GM19193 (cell line): ENCODE measurements around the gene KIF5A.
A peak's percentile ranks its signal among the peaks of the same experiment; 100 is the strongest.

Experiments
- POLR2A ChIP-seq: IDR thresholded peaks from 4 replicates; pipeline ENCODE4 v1.6.1; 2011; ENCODE audit not compliant: insufficient read depth, insufficient read length; ENCODE audit errors: extremely low read depth

The KIF5A gene

DNA sequence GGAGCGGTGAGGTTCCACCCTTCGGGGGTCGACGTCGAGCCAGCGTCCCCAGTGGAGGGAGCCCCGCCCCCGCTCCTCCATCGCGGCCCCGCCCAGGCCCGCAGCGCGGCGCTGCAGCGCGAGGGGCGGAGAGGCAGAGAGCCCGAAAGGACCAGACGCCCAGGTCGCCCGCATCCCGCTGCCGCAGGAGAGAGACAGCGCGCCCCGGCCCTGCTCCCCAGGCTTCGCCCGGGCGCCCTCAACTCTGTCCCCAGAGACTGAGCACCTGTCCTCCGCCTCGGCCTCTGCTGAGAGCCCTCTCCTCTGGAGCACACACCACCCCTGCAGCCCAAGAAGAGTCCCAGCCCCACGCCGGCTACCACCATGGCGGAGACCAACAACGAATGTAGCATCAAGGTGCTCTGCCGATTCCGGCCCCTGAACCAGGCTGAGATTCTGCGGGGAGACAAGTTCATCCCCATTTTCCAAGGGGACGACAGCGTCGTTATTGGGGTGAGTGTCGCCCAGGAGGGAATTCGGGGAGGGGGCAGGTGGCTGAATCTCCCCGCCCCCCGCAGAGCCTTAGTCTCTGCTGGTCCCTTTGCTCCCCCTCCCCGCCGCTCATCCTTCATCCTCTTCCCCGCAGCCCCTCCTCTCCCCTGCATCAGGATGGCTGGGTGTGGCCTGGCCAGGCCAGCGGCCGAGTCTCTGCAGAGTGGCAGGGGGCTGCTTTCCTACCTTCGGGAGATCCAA, at the start of gene KIF5A:
Gene KIF5A (plus strand): TSS at position 136 of the 732 bp plus-strand sequence. CDS start 228 bp downstream, at position 364.
- no peak for TF ChIP-seq POLR2A

DNA sequence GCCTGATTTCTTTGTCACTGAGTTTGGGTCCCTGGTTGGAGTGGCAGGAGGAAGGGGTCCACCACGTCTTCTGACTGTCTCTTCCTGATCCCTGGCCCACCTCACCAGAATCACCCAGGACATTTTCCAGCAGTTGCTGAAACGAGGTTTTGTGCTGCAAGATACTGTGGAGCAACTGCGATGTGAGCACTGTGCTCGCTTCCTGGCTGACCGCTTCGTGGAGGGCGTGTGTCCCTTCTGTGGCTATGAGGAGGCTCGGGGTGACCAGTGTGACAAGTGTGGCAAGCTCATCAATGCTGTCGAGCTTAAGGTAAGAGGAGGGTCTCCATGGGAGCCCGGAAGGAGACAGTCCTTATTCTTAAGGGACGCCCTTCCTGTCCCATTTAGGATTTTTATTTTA, 49.6 kb upstream of the KIF5A start:
- TF ChIP-seq POLR2A, result no peak

DNA sequence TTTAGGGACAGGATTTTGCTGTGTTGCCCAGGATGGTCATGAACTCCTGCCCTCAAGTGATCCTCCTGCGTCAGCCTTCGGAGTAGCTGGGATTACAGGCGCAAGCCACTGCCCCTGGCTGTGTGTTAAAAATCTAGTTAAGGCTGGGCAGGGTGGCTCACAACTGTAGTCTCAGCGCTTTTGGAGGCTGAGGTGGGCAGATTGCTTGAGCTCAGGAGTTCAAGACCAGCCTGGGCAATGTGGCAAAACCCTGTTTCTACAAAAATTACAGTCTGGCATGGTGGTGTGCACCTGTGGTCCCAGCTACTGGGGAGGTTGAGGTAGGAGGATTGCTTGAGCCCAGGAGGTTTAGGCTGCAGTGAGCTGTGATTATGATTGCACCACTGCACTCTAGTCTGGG, 38.7 kb upstream of the KIF5A start:
- TF ChIP-seq POLR2A, result no peak

DNA sequence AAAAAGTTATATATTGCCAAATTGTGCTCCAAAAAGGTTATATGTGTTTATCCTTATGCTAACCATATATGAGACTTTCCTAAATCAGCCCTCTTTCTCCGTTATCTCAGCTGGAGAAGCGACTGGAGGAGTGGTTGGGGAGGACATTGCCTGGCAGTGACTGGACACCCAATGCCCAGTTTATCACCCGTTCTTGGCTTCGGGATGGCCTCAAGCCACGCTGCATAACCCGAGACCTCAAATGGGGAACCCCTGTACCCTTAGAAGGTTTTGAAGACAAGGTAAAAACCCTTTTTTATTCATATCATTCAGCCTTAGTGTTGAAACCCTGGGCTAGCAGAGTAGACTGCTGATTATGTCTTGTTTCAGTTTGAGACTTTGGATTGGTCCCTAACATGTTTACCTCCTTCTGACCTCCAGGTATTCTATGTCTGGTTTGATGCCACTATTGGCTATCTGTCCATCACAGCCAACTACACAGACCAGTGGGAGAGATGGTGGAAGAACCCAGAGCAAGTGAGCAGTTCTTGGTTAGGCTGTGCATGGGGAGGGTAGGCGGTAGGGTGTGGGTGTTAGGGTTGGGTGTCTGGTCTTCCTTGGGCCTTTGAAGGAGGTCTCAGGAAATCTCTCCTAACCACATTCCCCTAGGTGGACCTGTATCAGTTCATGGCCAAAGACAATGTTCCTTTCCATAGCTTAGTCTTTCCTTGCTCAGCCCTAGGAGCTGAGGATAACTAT, 38.1 kb upstream of the KIF5A start:
- TF ChIP-seq POLR2A, result no peak

DNA sequence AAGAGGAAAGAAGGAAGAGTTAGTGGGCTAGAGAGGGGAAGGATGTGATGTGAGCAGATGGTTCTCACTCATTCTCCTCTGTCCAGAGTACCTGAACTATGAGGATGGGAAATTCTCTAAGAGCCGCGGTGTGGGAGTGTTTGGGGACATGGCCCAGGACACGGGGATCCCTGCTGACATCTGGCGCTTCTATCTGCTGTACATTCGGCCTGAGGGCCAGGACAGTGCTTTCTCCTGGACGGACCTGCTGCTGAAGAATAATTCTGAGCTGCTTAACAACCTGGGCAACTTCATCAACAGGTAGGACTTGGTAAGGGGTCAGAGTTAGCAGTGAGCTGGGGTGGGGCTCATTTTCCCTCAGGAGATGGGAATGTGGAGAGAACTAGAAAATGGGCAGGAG, 37.2 kb upstream of the KIF5A start:
- no peak for TF ChIP-seq POLR2A

DNA sequence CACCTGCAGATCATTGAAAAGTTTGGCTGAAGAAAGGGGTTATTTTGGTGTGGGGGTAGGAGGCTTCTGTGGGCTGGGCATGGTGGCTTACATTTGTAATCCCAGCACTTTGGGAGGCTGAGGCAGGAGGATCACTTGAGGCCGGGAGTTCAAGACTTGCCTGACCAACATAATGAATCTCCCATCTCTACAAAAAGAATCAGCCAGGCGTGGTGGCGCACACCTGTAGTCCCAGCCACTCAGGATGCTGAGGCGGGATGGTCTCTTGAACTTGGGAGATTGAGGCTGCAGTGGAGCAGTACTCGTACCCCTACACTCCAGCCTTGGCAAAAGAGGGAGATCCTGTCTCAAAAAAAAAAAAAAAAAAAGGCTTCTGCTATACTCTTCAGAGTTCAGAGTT, 36.6 kb upstream of the KIF5A start:
- no peak for TF ChIP-seq POLR2A

DNA sequence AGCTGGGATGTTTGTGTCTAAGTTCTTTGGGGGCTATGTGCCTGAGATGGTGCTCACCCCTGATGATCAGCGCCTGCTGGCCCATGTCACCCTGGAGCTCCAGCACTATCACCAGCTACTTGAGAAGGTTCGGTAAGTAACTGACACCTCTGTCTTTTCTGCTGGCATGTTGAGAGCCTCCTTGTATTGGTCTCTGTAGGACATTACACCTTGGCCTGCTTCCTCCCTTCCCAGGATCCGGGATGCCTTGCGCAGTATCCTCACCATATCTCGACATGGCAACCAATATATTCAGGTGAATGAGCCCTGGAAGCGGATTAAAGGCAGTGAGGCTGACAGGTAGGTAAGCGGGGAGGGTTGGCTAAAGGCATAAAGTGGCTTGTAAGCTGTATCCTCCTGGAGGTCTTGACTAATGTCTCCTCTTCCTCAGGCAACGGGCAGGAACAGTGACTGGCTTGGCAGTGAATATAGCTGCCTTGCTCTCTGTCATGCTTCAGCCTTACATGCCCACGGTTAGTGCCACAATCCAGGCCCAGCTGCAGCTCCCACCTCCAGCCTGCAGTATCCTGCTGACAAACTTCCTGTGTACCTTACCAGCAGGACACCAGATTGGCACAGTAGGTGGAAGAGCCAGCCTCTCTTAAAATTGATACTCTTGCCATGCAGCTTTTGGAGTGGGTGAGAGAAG, 35.0 kb upstream of the KIF5A start:
- no peak for TF ChIP-seq POLR2A

DNA sequence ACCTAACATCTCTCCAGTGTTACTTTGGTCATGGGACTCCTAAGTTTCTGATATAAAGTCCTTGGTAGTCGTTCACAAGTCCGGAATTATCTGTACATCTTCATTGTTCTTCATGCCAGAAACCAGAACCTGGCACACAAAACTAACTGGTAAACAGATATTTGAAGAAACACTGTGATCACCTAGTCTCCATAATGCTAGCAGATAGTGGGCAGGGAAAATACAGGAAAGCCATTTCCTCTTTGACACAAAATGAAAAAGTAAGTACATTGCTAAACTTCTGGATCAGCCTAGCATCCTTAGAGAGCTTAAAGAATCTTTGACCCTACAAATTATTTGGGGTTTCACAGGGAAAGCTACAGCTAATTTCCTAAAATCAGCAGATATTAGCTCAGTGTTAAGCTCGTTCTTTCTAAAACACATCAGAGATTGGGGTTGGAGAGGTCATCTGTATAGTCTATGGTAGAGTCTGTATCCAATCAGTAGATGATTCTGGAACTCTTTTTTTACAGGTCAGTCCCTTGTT, 34.4 kb upstream of the KIF5A start:
- no peak for TF ChIP-seq POLR2A

DNA sequence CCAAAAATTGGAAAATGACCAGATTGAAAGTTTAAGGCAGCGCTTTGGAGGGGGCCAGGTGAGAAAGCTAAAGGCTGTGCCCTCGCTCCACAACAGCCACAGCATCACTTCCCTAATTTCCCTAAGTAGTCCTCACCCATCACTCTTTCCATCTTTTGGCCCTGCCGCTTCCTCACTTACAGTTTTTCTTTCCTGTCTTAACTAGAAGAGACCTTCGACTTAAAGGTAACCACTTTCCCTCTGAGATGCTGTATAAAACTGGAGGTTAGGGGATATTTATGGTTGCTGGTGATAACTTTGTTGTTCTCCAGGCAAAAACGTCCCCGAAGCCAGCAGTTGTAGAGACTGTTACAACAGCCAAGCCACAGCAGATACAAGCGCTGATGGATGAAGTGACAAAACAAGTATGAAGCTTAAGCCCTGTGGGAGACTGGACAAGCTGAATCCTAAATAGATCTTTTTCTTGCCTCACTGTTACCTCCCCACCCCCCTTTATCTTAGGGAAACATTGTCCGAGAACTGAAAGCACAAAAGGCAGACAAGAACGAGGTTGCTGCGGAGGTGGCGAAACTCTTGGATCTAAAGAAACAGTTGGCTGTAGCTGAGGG, 33.8 kb upstream of the KIF5A start:
- no peak for TF ChIP-seq POLR2A

DNA sequence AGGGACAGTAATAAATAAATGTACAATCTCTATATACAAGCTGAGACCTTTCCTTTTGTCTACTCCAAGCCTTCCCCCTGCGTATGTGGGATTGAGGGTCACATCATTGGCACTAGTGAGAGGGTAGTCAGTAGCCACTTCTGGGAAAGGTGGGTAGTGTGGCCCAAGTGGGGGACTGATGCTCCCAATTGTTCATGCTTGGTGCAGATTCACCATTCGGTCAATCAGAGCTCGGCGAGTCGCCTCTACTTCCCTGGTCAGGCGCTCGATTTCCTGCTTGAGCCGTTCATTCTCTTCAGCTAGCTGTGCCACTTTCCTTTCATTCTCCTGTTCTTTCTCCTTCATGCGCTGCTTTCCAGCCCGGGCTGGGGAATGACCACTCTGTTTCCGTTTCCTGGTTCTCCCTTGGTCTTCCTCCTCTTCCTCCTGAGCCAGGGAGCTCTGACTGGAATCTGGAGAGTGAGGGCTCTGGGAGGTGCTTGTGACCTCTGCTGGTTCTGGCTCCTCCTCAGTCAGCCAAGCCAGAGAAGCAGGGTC, 33.2 kb upstream of the KIF5A start:
- peak; percentile 38 for TF ChIP-seq POLR2A

DNA sequence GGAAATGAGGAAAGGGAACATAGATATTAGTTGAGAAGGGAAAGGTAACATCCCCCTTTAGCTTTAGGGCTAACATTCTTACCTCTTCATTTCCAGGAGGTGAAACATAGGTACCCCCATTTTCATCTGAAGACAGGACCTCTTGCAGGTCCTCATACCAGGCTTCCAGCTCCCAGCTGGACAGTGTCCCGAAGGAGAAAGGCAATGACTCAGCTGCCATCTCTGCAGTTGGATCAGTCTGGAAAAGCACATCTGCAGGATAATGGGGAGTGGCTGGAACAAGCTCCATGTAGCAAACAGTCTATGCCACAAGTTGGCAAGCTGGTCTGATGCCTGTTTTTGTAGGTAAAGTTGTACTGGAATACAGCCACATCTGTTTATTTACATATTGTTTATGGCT, 32.7 kb upstream of the KIF5A start:
- TF ChIP-seq POLR2A, result no peak

DNA sequence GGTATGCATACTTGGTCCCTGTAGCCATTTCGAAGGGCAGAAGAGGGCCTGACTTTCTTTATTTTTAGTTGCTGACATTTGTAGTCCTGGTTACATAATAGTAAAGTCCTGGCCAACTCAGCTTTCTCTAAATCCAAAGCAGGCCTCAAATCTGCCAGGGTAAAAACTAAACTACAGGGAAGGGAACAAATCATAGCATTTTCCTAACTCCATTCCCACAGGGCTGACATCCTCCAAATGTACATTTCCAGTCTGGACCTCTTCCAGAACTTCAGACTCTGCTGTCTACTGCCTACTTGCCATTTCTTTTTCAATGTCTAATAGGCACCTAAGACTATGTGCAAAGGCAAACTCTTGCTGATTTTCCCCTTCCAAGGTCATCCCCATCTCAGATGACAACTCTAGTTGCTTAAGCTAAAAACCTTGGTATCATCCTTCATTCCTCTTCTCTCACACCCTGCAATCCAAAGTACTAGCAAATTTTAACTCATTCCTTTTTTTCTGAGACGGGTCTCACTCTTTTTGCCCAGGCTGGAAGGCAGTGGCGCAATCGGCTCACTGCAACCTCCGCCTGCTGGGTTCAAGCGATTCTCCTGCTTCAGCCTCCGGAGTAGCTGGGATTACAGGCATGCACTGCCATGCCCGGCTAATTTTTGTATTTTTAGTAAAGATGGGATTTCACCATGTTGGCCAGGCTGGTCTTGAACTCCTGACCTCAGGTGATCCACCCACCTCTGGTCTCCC, 31.5 kb upstream of the KIF5A start:
- no peak for TF ChIP-seq POLR2A

DNA sequence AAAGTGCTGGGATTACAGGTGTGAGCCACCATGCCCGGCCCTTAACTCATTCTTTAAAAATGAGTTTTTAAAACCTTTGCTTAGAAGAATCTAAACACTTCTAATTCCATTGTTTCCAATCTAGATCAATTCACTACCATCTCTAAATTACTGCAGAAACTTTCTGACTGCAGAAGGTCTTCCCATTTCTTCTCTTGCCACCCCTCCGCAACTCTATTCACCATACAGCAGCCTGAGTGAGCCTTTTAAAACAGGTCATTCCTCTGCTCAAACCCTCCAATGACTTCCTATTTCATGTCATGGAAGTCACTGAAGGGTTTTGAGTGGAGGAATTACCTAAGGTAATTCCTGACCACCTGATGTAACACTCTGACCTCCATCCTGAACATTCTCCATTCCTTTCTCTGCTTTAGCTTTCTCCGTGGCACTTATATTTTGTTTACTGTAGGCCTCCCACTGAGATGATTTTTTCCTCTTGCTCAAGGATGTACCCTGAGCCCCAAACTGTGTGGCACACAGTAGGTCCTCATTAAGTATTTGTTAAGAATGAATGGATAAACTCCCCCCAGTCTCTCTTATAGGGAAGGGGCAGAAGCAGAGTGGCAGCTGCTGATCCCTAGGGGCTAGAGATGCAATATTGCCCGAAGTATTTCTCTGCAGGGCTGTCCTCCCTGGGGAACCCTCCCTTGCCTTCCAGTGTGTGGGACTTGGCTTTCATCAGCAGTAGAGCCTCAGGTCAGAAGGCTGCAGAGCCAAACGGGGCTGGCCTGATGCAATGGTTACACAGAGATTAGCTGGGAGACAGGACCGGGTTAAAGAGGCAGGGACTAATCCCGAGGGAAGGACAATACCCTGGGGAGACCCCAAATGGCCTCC, 30.7 kb upstream of the KIF5A start:
- TF ChIP-seq POLR2A, result no peak
